ENCODE results near the gene MAP6D1. TPM values are rescaled to one million over a fixed set of nuclear protein-coding genes. Genes with fewer than 3 reads are reported as not detected.

The MAP6D1 gene
- total and polyA plus RNA-seq, 2 experiments from 2014 or later: 0.50 to 3.4 TPM

GRCh38 chr3:183797996-183798395, 27.4 kb downstream of the MAP6D1 start:
- Histone ChIP-seq H3K9me3 (ENCODE audit: low read depth) (no peaks in the 10 kb centered on the region), H3K27me3 (no peaks in the 10 kb centered on the region), H3K79me2 (no peaks in the 10 kb centered on the region), H3K36me3 (replicated peaks; ENCODE audit: insufficient read depth, low read depth) (peaks cover 5% of the 10 kb centered on the region), H3K4me2 (no peak overlapping the region), H3K4me1 (ENCODE audit: insufficient read depth) (no peaks in the 10 kb centered on the region), H2AFZ (no peak overlapping the region), H3K4me3 (no peak overlapping the region), H3K27ac (no peak overlapping the region), H3K9me2 (replicated peaks; ENCODE audit: insufficient read depth) (no peaks in the 10 kb centered on the region), H4K20me1 (ENCODE audit: insufficient read depth, poor library complexity, severe bottlenecking) (no peaks in the 10 kb centered on the region)
- DNase-seq (ENCODE audit: low spot score): no peak
- 94% methylated on average over 9 of the region's 9 CpGs for WGBS (ENCODE audit: low lambda C conversion rate, missing lambda C conversion rate)
- TF ChIP-seq EZH2phosphoT487 (IDR thresholded peaks at IDR 0.05; ENCODE audit: low read depth, severe bottlenecking, unreplicated experiment): no peak
- TF ChIP-seq CTCF (IDR thresholded peaks at IDR 0.05; ENCODE audit: poor library complexity): no peak
- TF ChIP-seq EZH2 (IDR thresholded peaks at IDR 0.05; ENCODE audit: borderline replicate concordance): no peak

- Histone ChIP-seq H2AFZ (no peak overlapping the region), H3K36me3 (replicated peaks; ENCODE audit: insufficient read depth, low read depth) (peaks cover 5% of the 10 kb centered on the region), H3K27me3 (no peaks in the 10 kb centered on the region), H3K79me2 (no peaks in the 10 kb centered on the region), H3K27ac (no peak overlapping the region), H3K9me2 (replicated peaks; ENCODE audit: insufficient read depth) (no peaks in the 10 kb centered on the region), H3K4me2 (no peak overlapping the region), H4K20me1 (ENCODE audit: insufficient read depth, poor library complexity, severe bottlenecking) (no peaks in the 10 kb centered on the region), H3K4me1 (ENCODE audit: insufficient read depth) (no peaks in the 10 kb centered on the region), H3K9me3 (ENCODE audit: low read depth) (no peaks in the 10 kb centered on the region), H3K4me3 (no peak overlapping the region)
- DNase-seq (ENCODE audit: low spot score): no peak
- 94% methylated on average over 6 of the region's 6 CpGs for WGBS (ENCODE audit: low lambda C conversion rate, missing lambda C conversion rate)
- TF ChIP-seq CTCF (IDR thresholded peaks at IDR 0.05; ENCODE audit: poor library complexity): no peak
- no peak for TF ChIP-seq EZH2phosphoT487 (IDR thresholded peaks at IDR 0.05; ENCODE audit: low read depth, severe bottlenecking, unreplicated experiment)
- no peak for TF ChIP-seq EZH2 (IDR thresholded peaks at IDR 0.05; ENCODE audit: borderline replicate concordance)
Observed at GRCh38 chr3:183796372-183796771, 29.0 kb downstream of the MAP6D1 start.

GRCh38 chr3:183794452-183794851, 30.9 kb downstream of the MAP6D1 start:
- H3K9me3 ChIP-seq (ENCODE audit: low read depth): no peaks in the 10 kb centered on the region
- H3K4me2 ChIP-seq: no peak overlapping the region
- H4K20me1 ChIP-seq (ENCODE audit: insufficient read depth, poor library complexity, severe bottlenecking): no peaks in the 10 kb centered on the region
- no peak overlapping the region for H2AFZ ChIP-seq
- peaks cover 5% of the 10 kb centered on the region for H3K36me3 ChIP-seq (replicated peaks; ENCODE audit: insufficient read depth, low read depth)
- WGBS (ENCODE audit: low lambda C conversion rate, missing lambda C conversion rate): 95% methylated on average over 4 of the region's 4 CpGs
- no peak for DNase-seq (ENCODE audit: low spot score)
- H3K27ac ChIP-seq: no peak overlapping the region
- no peaks in the 10 kb centered on the region for H3K27me3 ChIP-seq
- TF ChIP-seq EZH2 (IDR thresholded peaks at IDR 0.05; ENCODE audit: borderline replicate concordance) (no peak), CTCF (IDR thresholded peaks at IDR 0.05; ENCODE audit: poor library complexity) (no peak), EZH2phosphoT487 (IDR thresholded peaks at IDR 0.05; ENCODE audit: low read depth, severe bottlenecking, unreplicated experiment) (no peak)
- no peaks in the 10 kb centered on the region for H3K79me2 ChIP-seq
- H3K4me1 ChIP-seq (ENCODE audit: insufficient read depth): no peaks in the 10 kb centered on the region
- no peak overlapping the region for H3K4me3 ChIP-seq
- no peaks in the 10 kb centered on the region for H3K9me2 ChIP-seq (replicated peaks; ENCODE audit: insufficient read depth)

DNA sequence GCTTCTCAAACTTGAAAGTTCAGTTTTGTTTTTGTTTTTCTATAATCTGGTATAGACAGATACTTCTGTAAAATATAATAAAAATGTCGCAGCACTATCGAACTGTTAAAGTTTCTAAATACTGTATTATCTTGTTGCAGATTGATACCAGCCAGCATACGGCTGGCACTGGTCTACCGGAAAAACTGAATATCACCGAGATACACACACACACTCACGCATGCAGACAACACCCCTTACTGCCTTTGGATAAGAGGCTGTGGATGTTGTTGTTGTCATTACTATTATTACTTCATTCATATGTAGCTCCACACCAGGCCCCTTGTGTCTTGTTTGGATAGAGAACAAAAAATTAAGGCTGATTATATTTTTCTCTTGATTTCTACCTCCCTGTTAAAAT, 32.4 kb downstream of the MAP6D1 start:
- TF ChIP-seq CTCF (IDR thresholded peaks at IDR 0.05; ENCODE audit: poor library complexity): no peak
- no peak for TF ChIP-seq EZH2 (IDR thresholded peaks at IDR 0.05; ENCODE audit: borderline replicate concordance)
- TF ChIP-seq EZH2phosphoT487 (IDR thresholded peaks at IDR 0.05; ENCODE audit: low read depth, severe bottlenecking, unreplicated experiment): no peak
- DNase-seq (ENCODE audit: low spot score): no peak

More for the DNA sequence above, 32.4 kb downstream of the MAP6D1 start:
- Histone ChIP-seq H3K9me2 (replicated peaks; ENCODE audit: insufficient read depth) (no peaks in the 10 kb centered on the region), H3K4me2 (no peak overlapping the region), H4K20me1 (ENCODE audit: insufficient read depth, poor library complexity, severe bottlenecking) (no peaks in the 10 kb centered on the region), H2AFZ (no peak overlapping the region), H3K36me3 (replicated peaks; ENCODE audit: insufficient read depth, low read depth) (no peaks in the 10 kb centered on the region), H3K4me1 (ENCODE audit: insufficient read depth) (no peaks in the 10 kb centered on the region), H3K27me3 (no peaks in the 10 kb centered on the region), H3K9me3 (ENCODE audit: low read depth) (no peaks in the 10 kb centered on the region), H3K4me3 (no peak overlapping the region), H3K79me2 (no peaks in the 10 kb centered on the region), H3K27ac (no peak overlapping the region)
- over 99% methylated on average over 6 of the region's 6 CpGs for WGBS (ENCODE audit: low lambda C conversion rate, missing lambda C conversion rate)

All from hepatocyte (in vitro differentiated cells).